NCI-H146 (cell line): ENCODE data around the gene FLT3.

ENCODE experiments used
- DNase-seq: peaks from one replicate; lab custom pipeline; 2025; lab: John Stamatoyannopoulos, UW

The FLT3 gene

DNA sequence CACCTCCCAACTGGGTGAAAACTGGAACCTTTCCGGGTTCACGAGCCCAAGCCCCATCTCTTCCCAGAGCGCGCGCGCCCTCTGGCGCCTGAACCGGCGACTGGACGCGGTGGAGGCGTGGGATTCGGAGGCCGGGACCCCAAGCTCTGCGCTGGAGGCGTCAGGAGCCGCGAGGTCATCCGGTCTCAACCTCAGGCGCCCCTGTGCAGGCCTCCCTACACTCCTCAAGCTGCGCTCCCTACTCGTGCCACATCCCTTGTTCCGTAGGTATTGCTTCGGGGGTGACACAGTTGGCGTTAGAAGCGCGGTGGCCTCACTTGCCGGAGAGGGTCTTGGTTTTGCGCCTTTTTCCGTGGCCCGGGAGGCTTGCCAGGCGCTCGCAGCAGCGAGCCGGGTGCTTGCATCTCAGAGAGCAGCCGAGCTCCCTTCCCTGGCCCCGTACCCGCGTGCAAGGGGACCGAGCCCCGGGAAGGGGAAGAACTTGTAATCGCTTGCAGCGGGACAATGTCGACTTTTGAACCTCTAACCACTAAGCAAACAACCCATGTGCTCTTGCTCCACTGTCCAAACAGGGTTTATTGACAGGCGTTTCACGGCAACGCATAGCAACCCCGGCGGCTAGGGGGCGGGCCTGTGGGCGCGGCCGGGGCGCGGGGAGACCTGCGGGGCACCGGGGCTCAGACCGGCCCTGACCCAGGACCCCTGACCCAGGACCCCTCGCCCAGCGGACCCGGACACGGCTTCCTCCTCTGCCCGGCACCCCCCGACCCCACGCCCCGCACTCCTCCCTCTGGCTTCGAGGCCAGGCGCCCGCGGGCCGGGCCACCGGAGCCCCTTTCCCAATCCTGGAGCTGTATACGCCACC is 139.8 kb downstream of the FLT3 start:
- DNase-seq, result peak; percentile 27

DNA sequence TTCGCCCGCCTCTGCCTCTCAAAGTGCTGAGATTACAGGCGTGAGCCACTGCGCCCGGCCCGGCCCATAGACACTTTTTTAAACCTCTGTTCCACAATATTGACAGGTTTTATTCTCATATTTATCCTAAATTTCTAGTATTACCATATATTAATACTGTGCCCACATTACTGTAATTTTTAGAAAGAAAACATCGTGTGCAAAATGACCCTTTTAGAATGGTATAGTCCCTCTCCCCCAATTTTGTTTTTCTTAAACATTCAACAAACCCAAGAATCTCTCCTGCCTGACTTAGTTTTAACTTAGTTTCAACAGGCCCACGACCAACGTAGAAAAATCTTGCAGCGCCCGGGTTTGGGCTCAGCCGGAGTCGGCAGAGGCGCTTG is 140.4 kb downstream of the FLT3 start:
- DNase-seq, result no peak

DNA sequence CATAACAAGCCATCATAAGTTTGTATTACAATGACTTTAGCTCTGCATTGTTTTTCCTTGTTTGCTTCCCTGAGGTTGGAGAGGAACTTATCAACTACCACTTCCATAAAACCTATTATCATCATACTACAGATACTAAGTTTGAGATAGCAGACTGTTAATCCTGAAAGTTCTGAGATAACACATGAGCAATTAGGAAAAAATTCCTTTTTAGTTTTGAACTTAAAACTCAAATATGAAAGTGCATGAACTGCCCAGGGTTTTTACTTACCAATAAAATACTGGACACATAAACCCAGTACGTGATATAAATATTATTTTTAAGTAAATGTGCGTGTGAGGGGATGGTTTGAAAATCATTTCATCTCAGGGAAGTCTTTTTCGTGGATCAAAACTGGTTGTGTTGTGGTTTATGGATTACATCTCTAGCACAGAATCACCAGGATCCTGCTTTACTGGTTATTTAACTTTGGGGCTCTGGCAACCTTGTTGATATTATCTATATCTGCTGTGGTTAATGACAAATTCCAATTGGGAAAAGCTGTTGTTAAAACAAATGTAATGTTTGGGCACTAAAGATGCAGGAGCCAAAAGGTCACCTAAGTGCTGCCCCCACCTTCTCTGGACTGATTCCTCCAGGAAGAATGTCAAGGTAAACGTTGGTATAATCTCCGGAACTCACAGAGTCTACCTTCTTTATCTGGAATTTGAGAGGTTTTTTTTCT is 143.6 kb downstream of the FLT3 start:
- no peak for DNase-seq

DNA sequence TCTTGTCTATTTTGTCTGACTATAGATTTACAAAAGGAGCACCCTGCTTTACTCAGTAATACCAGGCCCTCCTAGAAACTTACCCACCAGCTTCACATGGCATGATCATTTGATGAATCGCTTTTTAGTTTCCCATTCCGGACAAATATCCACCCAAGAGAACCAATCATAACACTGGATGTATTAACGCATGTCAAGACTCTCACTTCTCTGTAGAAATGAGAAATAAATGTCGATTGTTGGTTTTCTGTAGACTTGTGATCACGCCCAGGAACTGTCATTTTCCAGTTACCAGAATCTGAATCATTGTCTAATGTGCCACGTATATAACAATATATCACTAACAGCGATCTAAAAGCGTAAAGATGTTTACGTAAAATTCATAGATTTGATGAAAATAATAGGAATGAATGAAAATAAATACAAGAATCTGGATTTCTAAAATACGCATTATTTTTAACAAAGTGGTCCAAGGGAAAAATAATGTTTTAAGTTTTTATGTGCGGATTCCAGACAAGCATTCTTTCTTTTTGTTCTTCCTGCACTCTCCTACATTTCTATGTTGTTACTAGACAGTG is 145.3 kb downstream of the FLT3 start:
- no peak for DNase-seq

DNA sequence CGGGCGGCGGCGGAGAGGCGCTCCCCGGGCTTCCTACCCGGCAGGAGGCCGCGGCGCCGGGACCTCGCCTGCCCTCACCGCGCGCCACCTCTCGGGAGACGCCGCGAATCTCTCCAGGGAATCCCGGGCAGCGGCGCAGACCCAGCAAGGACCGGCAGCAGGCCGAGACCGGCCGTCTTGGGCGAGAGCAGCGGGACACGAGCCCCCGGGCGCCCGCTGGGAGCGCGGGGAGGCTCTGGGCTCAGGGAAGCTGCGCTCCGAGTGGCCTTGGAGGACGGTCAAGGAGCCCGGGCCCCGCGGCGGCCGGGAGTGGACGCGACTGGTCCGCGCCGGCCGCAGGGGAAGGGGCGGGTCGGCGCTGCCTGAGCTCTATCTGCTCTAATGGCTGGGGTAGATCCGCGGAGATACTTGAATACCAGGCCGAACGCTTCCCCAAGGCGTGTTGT is 145.9 kb downstream of the FLT3 start:
- DNase-seq, result no peak

DNA sequence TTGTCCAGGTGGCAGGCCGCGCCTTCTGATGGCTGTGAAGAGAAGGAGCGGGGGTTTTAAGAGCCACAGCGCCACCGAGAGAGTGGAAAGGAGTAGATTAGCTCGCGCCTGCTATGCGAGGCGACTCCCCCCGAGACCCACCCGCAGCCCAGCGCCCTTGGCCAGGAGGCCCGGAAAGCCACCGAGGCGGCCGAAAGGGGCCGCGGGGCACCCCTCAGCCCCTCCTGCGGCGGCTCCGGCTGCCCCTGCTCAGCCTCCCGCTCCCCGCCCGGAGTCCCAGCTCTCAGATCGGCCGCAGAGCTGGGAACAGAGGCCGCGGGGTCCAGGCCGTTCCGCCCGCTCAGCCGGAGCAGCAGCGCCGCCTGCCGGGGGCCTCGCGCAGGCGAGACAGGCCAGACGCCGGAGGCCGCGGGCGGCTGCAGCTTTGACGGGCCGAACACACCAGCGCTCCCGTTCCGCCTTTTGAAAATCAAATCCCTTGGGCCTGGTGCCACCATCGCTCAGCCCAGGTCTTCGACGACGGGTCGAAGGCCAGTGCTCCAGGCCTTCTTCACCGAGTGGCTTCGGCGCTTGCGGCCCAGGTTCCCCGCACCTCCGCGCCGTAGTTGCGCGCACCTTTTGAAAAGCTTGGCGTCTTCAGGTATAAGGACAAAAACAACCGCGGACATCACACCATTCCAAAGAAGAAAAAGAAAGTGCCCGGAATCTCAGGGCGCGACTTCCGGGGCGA is 146.5 kb downstream of the FLT3 start:
- DNase-seq, result peak; percentile 16
